Measurements from ENCODE around the gene LEPR.

LEPR gene

GRCh38 chr1:65432918-65433317 lies 12.4 kb downstream of the LEPR start:
- Histone ChIP-seq H3K4me3 (ENCODE audit: low read depth in 1 of 2, low read length in 1 of 2) (no peak overlapping the region), H3K9me3 (no peaks in the 10 kb centered on the region), H3K27ac (no peak overlapping the region), H3K27me3 (no peaks in the 10 kb centered on the region), H3K4me1 (ENCODE audit: control insufficient read depth in 1 of 2, insufficient read depth in 1 of 2, low read depth in 1 of 2, low read length in 1 of 2) (no peaks in the 10 kb centered on the region), H3K36me3 (peaks cover 65% of the 10 kb centered on the region)
- no peak for TF ChIP-seq CTCF (IDR thresholded peaks at IDR 0.05)

- no peaks in the 10 kb centered on the region for H3K9me3 ChIP-seq
- H3K36me3 ChIP-seq, result peaks cover 60% of the 10 kb centered on the region
- no peaks in the 10 kb centered on the region for H3K4me1 ChIP-seq (ENCODE audit: control insufficient read depth in 1 of 2, insufficient read depth in 1 of 2, low read depth in 1 of 2, low read length in 1 of 2)
- H3K4me3 ChIP-seq (ENCODE audit: low read depth in 1 of 2, low read length in 1 of 2), result no peak overlapping the region
- no peak for TF ChIP-seq CTCF (IDR thresholded peaks at IDR 0.05)
- no peak overlapping the region for H3K27ac ChIP-seq
- H3K27me3 ChIP-seq, result no peaks in the 10 kb centered on the region
Observed at GRCh38 chr1:65434255-65434654, 13.8 kb downstream of the LEPR start.

GRCh38 chr1:65434760-65435159 lies 14.3 kb downstream of the LEPR start:
- TF ChIP-seq CTCF (IDR thresholded peaks at IDR 0.05), result no peak
- H3K36me3 ChIP-seq, result peaks cover 60% of the 10 kb centered on the region
- H3K4me3 ChIP-seq (ENCODE audit: low read depth in 1 of 2, low read length in 1 of 2), result no peak overlapping the region
- no peaks in the 10 kb centered on the region for H3K9me3 ChIP-seq
- H3K27me3 ChIP-seq, result no peaks in the 10 kb centered on the region
- no peak overlapping the region for H3K27ac ChIP-seq
- H3K4me1 ChIP-seq (ENCODE audit: control insufficient read depth in 1 of 2, insufficient read depth in 1 of 2, low read depth in 1 of 2, low read length in 1 of 2), result no peaks in the 10 kb centered on the region

GRCh38 chr1:65435987-65436386 lies 15.5 kb downstream of the LEPR start:
- Histone ChIP-seq H3K9me3 (no peaks in the 10 kb centered on the region), H3K27me3 (no peaks in the 10 kb centered on the region), H3K27ac (no peak overlapping the region), H3K36me3 (peaks cover 51% of the 10 kb centered on the region), H3K4me3 (ENCODE audit: low read depth in 1 of 2, low read length in 1 of 2) (no peak overlapping the region), H3K4me1 (ENCODE audit: control insufficient read depth in 1 of 2, insufficient read depth in 1 of 2, low read depth in 1 of 2, low read length in 1 of 2) (no peaks in the 10 kb centered on the region)
- no peak for TF ChIP-seq CTCF (IDR thresholded peaks at IDR 0.05)

- Histone ChIP-seq H3K27me3 (no peaks in the 10 kb centered on the region), H3K36me3 (peaks cover 36% of the 10 kb centered on the region), H3K4me3 (ENCODE audit: low read depth in 1 of 2, low read length in 1 of 2) (no peak overlapping the region), H3K4me1 (ENCODE audit: control insufficient read depth in 1 of 2, insufficient read depth in 1 of 2, low read depth in 1 of 2, low read length in 1 of 2) (no peaks in the 10 kb centered on the region), H3K27ac (no peak overlapping the region), H3K9me3 (no peaks in the 10 kb centered on the region)
- TF ChIP-seq CTCF (IDR thresholded peaks at IDR 0.05), result no peak
Observed at GRCh38 chr1:65437616-65438015, 17.1 kb downstream of the LEPR start.

- no peak overlapping the region for H3K4me3 ChIP-seq (ENCODE audit: low read depth in 1 of 2, low read length in 1 of 2)
- no peak for TF ChIP-seq CTCF (IDR thresholded peaks at IDR 0.05)
- peaks cover 16% of the 10 kb centered on the region for H3K36me3 ChIP-seq
- H3K4me1 ChIP-seq (ENCODE audit: control insufficient read depth in 1 of 2, insufficient read depth in 1 of 2, low read depth in 1 of 2, low read length in 1 of 2), result no peaks in the 10 kb centered on the region
- H3K27ac ChIP-seq, result no peak overlapping the region
- H3K9me3 ChIP-seq, result no peaks in the 10 kb centered on the region
- no peaks in the 10 kb centered on the region for H3K27me3 ChIP-seq
Observed at GRCh38 chr1:65440322-65440900, 19.9 kb downstream of the LEPR start.

Data from neutrophil (primary cell).